H9 (cell line): ENCODE data around the gene ACSM3. TPM values are rescaled to one million over a fixed set of nuclear protein-coding genes. Genes with fewer than 3 reads are reported as not detected.

Experiments
- DNase-seq: peaks from one replicate; pipeline ENCODE4 v3.0.0-alpha.2; 2017
- H2AFZ ChIP-seq: one replicate; pipeline ENCODE4 v1.6.1; 2013; ENCODE audit warnings: mild to moderate bottlenecking, low read length, control low read depth, moderate library complexity
- H2AK5ac ChIP-seq: 2 replicates; pipeline ENCODE4 v1.6.1; 2013; ENCODE audit warnings: low read length, control low read depth, mixed read lengths; ENCODE audit not compliant: insufficient read length
- H2BK120ac ChIP-seq: one replicate; pipeline ENCODE4 v1.6.1; 2013; ENCODE audit warnings: low read depth, mild to moderate bottlenecking, low read length, control low read depth, inconsistent platforms; ENCODE audit not compliant: poor library complexity, severe bottlenecking
- H2BK12ac ChIP-seq: 2 replicates; pipeline ENCODE4 v1.6.1; 2013; ENCODE audit warnings: low read length, control low read depth, mixed read lengths, low read depth; ENCODE audit not compliant: insufficient read length
- H2BK15ac ChIP-seq: 2 replicates; pipeline ENCODE4 v1.6.1; 2013; ENCODE audit warnings: low read depth, low read length, control low read depth
- H2BK20ac ChIP-seq: one replicate; pipeline ENCODE4 v1.6.1; 2013; ENCODE audit warnings: low read depth, mild to moderate bottlenecking, low read length, control low read depth, inconsistent platforms; ENCODE audit not compliant: poor library complexity, severe bottlenecking
- H2BK5ac ChIP-seq: 2 replicates; pipeline ENCODE4 v1.6.1; 2013; ENCODE audit warnings: low read length, control low read depth, mixed read lengths; ENCODE audit not compliant: insufficient read length
- H3K14ac ChIP-seq: 2 replicates; pipeline ENCODE4 v1.6.1; 2013; ENCODE audit warnings: low read length, control low read depth; ENCODE audit not compliant: insufficient read depth
- H3K18ac ChIP-seq: 2 replicates; pipeline ENCODE4 v1.6.1; 2013; ENCODE audit warnings: low read depth, mild to moderate bottlenecking, mixed read lengths, low read length, control low read depth; ENCODE audit not compliant: insufficient read length
- H3K23ac ChIP-seq: 2 replicates; pipeline ENCODE4 v1.6.1; 2013; ENCODE audit warnings: low read length, control low read depth, mixed read lengths, low read depth; ENCODE audit not compliant: insufficient read length
- H3K23me2 ChIP-seq: 2 replicates; pipeline ENCODE4 v1.6.1; 2013; ENCODE audit warnings: low read depth, mild to moderate bottlenecking, mixed read lengths, low read length, control low read depth; ENCODE audit not compliant: insufficient read length, poor library complexity, severe bottlenecking
- H3K27ac ChIP-seq: 2 replicates; pipeline ENCODE4 v1.5.1; 2013; ENCODE audit warnings: low read length, control low read depth, mixed read lengths, low read depth; ENCODE audit not compliant: insufficient read length
- H3K27me3 ChIP-seq: 2 replicates; pipeline ENCODE4 v1.6.1; 2013; ENCODE audit warnings: low read length, control low read depth, inconsistent platforms; ENCODE audit not compliant: insufficient read depth
- H3K4ac ChIP-seq: 2 replicates; pipeline ENCODE4 v1.6.1; 2013; ENCODE audit warnings: low read depth, mild to moderate bottlenecking, control low read depth, inconsistent platforms, low read length, moderate library complexity
- H3K4me1 ChIP-seq: 2 replicates; pipeline ENCODE4 v1.6.1; 2013; ENCODE audit warnings: low read length, control low read depth, inconsistent platforms; ENCODE audit not compliant: insufficient read depth
- H3K4me2 ChIP-seq: 2 replicates; pipeline ENCODE4 v1.6.1; 2013; ENCODE audit warnings: low read length, control low read depth, mixed read lengths; ENCODE audit not compliant: insufficient read length, insufficient read depth
- H3K56ac ChIP-seq: 2 replicates; pipeline ENCODE4 v1.6.1; 2013; ENCODE audit warnings: low read depth, mild to moderate bottlenecking, mixed read lengths, low read length, control low read depth; ENCODE audit not compliant: insufficient read length
- H3K79me1 ChIP-seq: 2 replicates; pipeline ENCODE4 v1.6.1; 2013; ENCODE audit warnings: low read depth, mild to moderate bottlenecking, moderate library complexity, low read length, control low read depth, inconsistent platforms; ENCODE audit not compliant: insufficient read depth, poor library complexity, severe bottlenecking
- H3K79me2 ChIP-seq: 2 replicates; pipeline ENCODE4 v1.6.1; 2013; ENCODE audit warnings: low read length, control low read depth, inconsistent platforms; ENCODE audit not compliant: insufficient read depth
- H3K9ac ChIP-seq: 2 replicates; pipeline ENCODE4 v1.6.1; 2013; ENCODE audit warnings: low read length, control low read depth, mixed read lengths; ENCODE audit not compliant: insufficient read length; ENCODE audit errors: extremely low read depth
- H3K9me3 ChIP-seq: one replicate; pipeline ENCODE4 v1.6.1; 2013; ENCODE audit warnings: low read depth, low read length, inconsistent platforms; ENCODE audit not compliant: control insufficient read depth
- H3T11ph ChIP-seq: one replicate; pipeline ENCODE4 v1.6.1; 2013; ENCODE audit warnings: mild to moderate bottlenecking, low read length, control low read depth, inconsistent platforms
- H4K20me1 ChIP-seq: one replicate; pipeline ENCODE4 v1.6.1; 2013; ENCODE audit not compliant: control insufficient read depth, insufficient read length, insufficient read depth
- H4K5ac ChIP-seq: 2 replicates; pipeline ENCODE4 v1.6.1; 2013; ENCODE audit warnings: low read depth, mild to moderate bottlenecking, mixed read lengths, low read length, control low read depth; ENCODE audit not compliant: insufficient read length
- H4K8ac ChIP-seq: replicated peaks from 2 replicates; pipeline ENCODE4 v1.6.1; 2013; ENCODE audit warnings: low read length, control low read depth, mixed read lengths, low read depth; ENCODE audit not compliant: insufficient read length
- H4K91ac ChIP-seq: 2 replicates; pipeline ENCODE4 v1.6.1; 2013; ENCODE audit warnings: low read depth, mild to moderate bottlenecking, moderate library complexity, mixed read lengths, low read length, control low read depth; ENCODE audit not compliant: insufficient read length
- H3K27ac Mint-ChIP-seq, 3 experiments: 2 replicates in 2 of 3; 3 replicates in 1 of 3; pipeline ENCODE4 v1.8.0; 2020 to 2021; ENCODE audit warnings: mixed read lengths in 3 of 3, mild to moderate bottlenecking in 1 of 3, moderate library complexity in 1 of 3
- H3K27me3 Mint-ChIP-seq: 2 replicates; pipeline ENCODE4 v1.8.0; 2021; ENCODE audit warnings: low read depth, mild to moderate bottlenecking, moderate library complexity, mixed read lengths
- H3K36me3 Mint-ChIP-seq, 3 experiments: 2 replicates in 2 of 3; 3 replicates in 1 of 3; pipeline ENCODE4 v1.8.0; 2020 to 2021; ENCODE audit warnings: low read depth in 3 of 3, mixed read lengths in 3 of 3; ENCODE audit not compliant: insufficient read depth in 1 of 3
- H3K4me1 Mint-ChIP-seq, 2 experiments: 2 replicates each; pipeline ENCODE4 v1.8.0; 2020; ENCODE audit warnings: mixed read lengths in 2 of 2
- H3K4me3 Mint-ChIP-seq, 2 experiments: 2 replicates in 1 of 2; 3 replicates in 1 of 2; pipeline ENCODE4 v1.8.0; 2020 to 2021; ENCODE audit warnings: mild to moderate bottlenecking in 2 of 2, mixed read lengths in 2 of 2, moderate library complexity in 1 of 2
- H3K9me3 Mint-ChIP-seq, 2 experiments: 2 replicates in 1 of 2; 3 replicates in 1 of 2; pipeline ENCODE4 v1.8.0; 2020; ENCODE audit warnings: mild to moderate bottlenecking in 2 of 2, mixed read lengths in 2 of 2, moderate library complexity in 1 of 2
- WGBS: extraction: QIAGEN DNeasy Blood & Tissue Kit; methylation state at CpG from one replicate; pipeline ENCODE4 v1.1.7; 2013; ENCODE audit warnings: missing lambda C conversion rate, low lambda C conversion rate, mixed read lengths; ENCODE audit not compliant: insufficient read length; ENCODE audit errors: extremely low coverage; 5-methylcytosine and 5-hydroxymethylcytosine counted together
- total RNA-seq: library from RNA; stranded (reverse); gene quantifications from 2 replicates; pipeline ENCODE4 v1.2.1, GENCODE V29; 2021
- TF ChIP-seq, protein P1 (sequence below): fragments of 200-600 bp; sonication (generic); conservative IDR thresholded peaks from 3 replicates; pipeline ENCODE4 v1.8.0; 2021; ENCODE audit warnings: antibody characterized with exemption, mild to moderate bottlenecking

Gene ACSM3
- total RNA-seq, 1 experiment from 2014 or later = 3.1 TPM

DNA sequence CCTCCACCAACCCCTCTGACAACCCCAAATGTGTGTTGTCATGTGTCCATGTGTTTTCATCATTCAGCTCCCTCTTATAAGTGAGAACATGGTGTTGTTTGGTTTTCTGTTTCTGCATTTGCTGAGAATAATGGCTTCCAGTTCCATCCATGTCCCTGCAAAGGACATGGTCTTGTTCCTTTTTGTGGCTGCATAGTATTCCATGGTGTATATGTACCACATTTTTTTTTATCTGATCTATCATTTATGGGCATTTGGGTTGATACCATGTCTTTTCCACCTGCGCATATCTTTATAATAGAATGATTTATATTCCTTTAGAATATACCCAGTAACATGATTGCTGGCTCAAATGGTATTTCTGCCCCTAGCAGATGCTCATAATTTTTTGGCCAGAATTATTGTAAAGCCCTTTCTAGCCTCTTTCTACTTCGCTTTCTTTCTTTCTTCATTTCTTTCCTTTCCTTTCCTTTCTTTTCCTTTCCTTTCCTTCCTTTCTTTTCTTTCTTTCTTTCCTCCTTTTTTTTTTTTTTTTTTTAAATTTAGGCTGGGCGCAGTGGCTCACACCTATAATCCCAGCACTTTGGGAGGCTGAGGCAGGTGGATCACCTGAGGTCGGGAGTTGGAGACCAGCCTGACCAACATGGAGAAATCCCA lies 55.2 kb downstream of the ACSM3 start:
- no peaks in the 10 kb centered on the region for H3K79me1 ChIP-seq

More for the DNA sequence above, 55.2 kb downstream of the ACSM3 start:
- no peak overlapping the region for H3T11ph ChIP-seq
- no peak overlapping the region for H3K9ac ChIP-seq
- no peak overlapping the region for H2BK20ac ChIP-seq
- no peaks in the 10 kb centered on the region for H3K27me3 ChIP-seq
- no peak overlapping the region for H3K23ac ChIP-seq
- TF ChIP-seq, protein P1, sequence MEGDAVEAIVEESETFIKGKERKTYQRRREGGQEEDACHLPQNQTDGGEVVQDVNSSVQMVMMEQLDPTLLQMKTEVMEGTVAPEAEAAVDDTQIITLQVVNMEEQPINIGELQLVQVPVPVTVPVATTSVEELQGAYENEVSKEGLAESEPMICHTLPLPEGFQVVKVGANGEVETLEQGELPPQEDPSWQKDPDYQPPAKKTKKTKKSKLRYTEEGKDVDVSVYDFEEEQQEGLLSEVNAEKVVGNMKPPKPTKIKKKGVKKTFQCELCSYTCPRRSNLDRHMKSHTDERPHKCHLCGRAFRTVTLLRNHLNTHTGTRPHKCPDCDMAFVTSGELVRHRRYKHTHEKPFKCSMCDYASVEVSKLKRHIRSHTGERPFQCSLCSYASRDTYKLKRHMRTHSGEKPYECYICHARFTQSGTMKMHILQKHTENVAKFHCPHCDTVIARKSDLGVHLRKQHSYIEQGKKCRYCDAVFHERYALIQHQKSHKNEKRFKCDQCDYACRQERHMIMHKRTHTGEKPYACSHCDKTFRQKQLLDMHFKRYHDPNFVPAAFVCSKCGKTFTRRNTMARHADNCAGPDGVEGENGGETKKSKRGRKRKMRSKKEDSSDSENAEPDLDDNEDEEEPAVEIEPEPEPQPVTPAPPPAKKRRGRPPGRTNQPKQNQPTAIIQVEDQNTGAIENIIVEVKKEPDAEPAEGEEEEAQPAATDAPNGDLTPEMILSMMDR = no peak
- no peak overlapping the region for H3K27ac Mint-ChIP-seq
- H3K56ac ChIP-seq = no peak overlapping the region
- no peak overlapping the region for H2BK120ac ChIP-seq
- no peaks in the 10 kb centered on the region for H3K4me1 Mint-ChIP-seq
- H3K36me3 Mint-ChIP-seq = peaks cover 9 to 63% (median 41%) of the 10 kb centered on the region in 3 experiments
- no peak overlapping the region for H2AK5ac ChIP-seq
- H2BK5ac ChIP-seq = no peak overlapping the region
- no peaks in the 10 kb centered on the region for H3K4me1 ChIP-seq
- no peaks in the 10 kb centered on the region for H3K9me3 Mint-ChIP-seq
- no peaks in the 10 kb centered on the region for H3K9me3 ChIP-seq
- H4K91ac ChIP-seq = no peak overlapping the region
- no peak overlapping the region for H3K4me2 ChIP-seq
- no peaks in the 10 kb centered on the region for H3K27me3 Mint-ChIP-seq
- no peak overlapping the region for H3K27ac ChIP-seq
- H2BK12ac ChIP-seq = no peak overlapping the region
- no peak overlapping the region for H3K18ac ChIP-seq
- no peaks in the 10 kb centered on the region for H4K20me1 ChIP-seq
- H3K14ac ChIP-seq = no peak overlapping the region
- no peak overlapping the region for H2AFZ ChIP-seq
- no CpG with 5 or more reads among the region's 4 CpGs for WGBS
- no peak overlapping the region for H4K5ac ChIP-seq
- no peak overlapping the region for H3K4me3 Mint-ChIP-seq
- H3K79me2 ChIP-seq = no peaks in the 10 kb centered on the region
- H4K8ac ChIP-seq = no peak overlapping the region
- no peak overlapping the region for H3K4ac ChIP-seq
- H3K23me2 ChIP-seq = no peaks in the 10 kb centered on the region
- H2BK15ac ChIP-seq = no peak overlapping the region
- no peak for DNase-seq
